ENCODE measurements around the gene MEIG1. TPM values are rescaled to one million over a fixed set of nuclear protein-coding genes. Genes with fewer than 3 reads are reported as not detected.
"Not testable (repeated sequence)": the region's sequence is repeated elsewhere in the genome, so short reads cannot be mapped to it uniquely, and the experiment has no call there.

MEIG1 gene
- polyA plus RNA-seq, 2 of the 4 experiments (the other 2 are of a cell fraction) = 0.79 to 1.9 TPM

- CTCF ChIA-PET = no interaction called here
- Histone ChIP-seq H3K9me3 (no peaks in the 10 kb centered on the region), H3K4me3 (no peak overlapping the region), H3K4me1 (no peaks in the 10 kb centered on the region), H3K4me2 (no peak overlapping the region), H3K27ac (no peak overlapping the region)
- DNase-seq (ENCODE audit: low read depth in 1 of 2, low spot score in 1 of 2) = no peak
- no peak for TF ChIP-seq ESRRA (IDR thresholded peaks at IDR 0.05; ENCODE audit: borderline replicate concordance, low read length)
- no peak for TF ChIP-seq BCL3 (IDR thresholded peaks at IDR 0.05)
- TF ChIP-seq CHD4 (IDR thresholded peaks at IDR 0.05; ENCODE audit: borderline replicate concordance) = no peak
- TF ChIP-seq CBX8 (IDR thresholded peaks at IDR 0.05) = no peak
- no peak for TF ChIP-seq RFX5 (IDR thresholded peaks at IDR 0.05)
- no peak for TF ChIP-seq MYC (IDR thresholded peaks at IDR 0.05; ENCODE audit: borderline replicate concordance, low read length)
- TF ChIP-seq E2F6 (IDR thresholded peaks at IDR 0.05; ENCODE audit: borderline replicate concordance, low read depth) = no peak
- no peak for TF ChIP-seq KDM5A (IDR thresholded peaks at IDR 0.05)
- no peak for TF ChIP-seq FOSB (CRISPR knock-in tag; IDR thresholded peaks at IDR 0.05)
- TF ChIP-seq HOXA7 (CRISPR knock-in tag; IDR thresholded peaks at IDR 0.05) = no peak
- no peak for TF ChIP-seq NR3C1 (IDR thresholded peaks at IDR 0.05)
- no peak for TF ChIP-seq CHD2 (IDR thresholded peaks at IDR 0.05; ENCODE audit: low read length, partially characterized antibody)
- TF ChIP-seq TP53 (CRISPR knock-in tag; IDR thresholded peaks at IDR 0.05) = no peak
- no peak for ATAC-seq
- no peak for FAIRE-seq
- WGBS (ENCODE audit: missing lambda C conversion rate) = 91% methylated on average over 10 of the region's 10 CpGs
- POLR2A ChIA-PET = no interaction called here
Measured at GRCh38 chr10:14930610-14931009, 28.6 kb upstream of the MEIG1 start.

GRCh38 chr10:14936584-14936983 lies 22.6 kb upstream of the MEIG1 start:
- H3K4me2 ChIP-seq = no peak overlapping the region
- WGBS (ENCODE audit: missing lambda C conversion rate) = 95% methylated on average over 2 of the region's 2 CpGs
- ChIA-PET POLR2A (interaction anchor here (0.6 kb wide), 1 partner anchor 117 kb away, joined by 6 read pairs; no protein-coding TSS in a partner anchor), CTCF (no interaction called here)
- ATAC-seq = no peak
- no peak for DNase-seq (ENCODE audit: low read depth in 1 of 2, low spot score in 1 of 2)
- FAIRE-seq = no peak
- no peaks in the 10 kb centered on the region for H3K9me3 ChIP-seq
- no peaks in the 10 kb centered on the region for H3K4me1 ChIP-seq
- TF ChIP-seq FOXS1 (CRISPR knock-in tag; IDR thresholded peaks at IDR 0.05) = no peak
- H3K27ac ChIP-seq = no peak overlapping the region
- H3K4me3 ChIP-seq = no peak overlapping the region

- FAIRE-seq, ATAC-seq, H3K4me2 ChIP-seq, H3K9me3 ChIP-seq, H3K4me1 ChIP-seq, H3K4me3 ChIP-seq, H3K27ac ChIP-seq, POLR2A ChIA-PET: not testable (repeated sequence)
- DNase-seq (ENCODE audit: low read depth in 1 of 2, low spot score in 1 of 2) = peak in 1 of 2 experiments; percentile 18
- CTCF ChIA-PET = interaction anchor here (0.8 kb wide), 1 partner anchor 738 kb away, joined by 3 read pairs; no protein-coding TSS in a partner anchor
- WGBS (ENCODE audit: missing lambda C conversion rate) = 85% methylated on average over 2 of the region's 5 CpGs
Measured at GRCh38 chr10:14938971-14939370, 20.2 kb upstream of the MEIG1 start.

GRCh38 chr10:14942147-14942949 lies 16.8 kb upstream of the MEIG1 start:
- 95% methylated on average over 17 of the region's 17 CpGs for WGBS (ENCODE audit: missing lambda C conversion rate)
- FAIRE-seq; CTCF ChIA-PET; H3K4me2 ChIP-seq; ATAC-seq; H3K9me3 ChIP-seq; DNase-seq (ENCODE audit: low read depth in 1 of 2, low spot score in 1 of 2); POLR2A ChIA-PET; H3K4me3 ChIP-seq; H3K4me1 ChIP-seq; H3K27ac ChIP-seq: not testable (repeated sequence)

- POLR2A ChIA-PET; ATAC-seq; H3K27ac ChIP-seq; H3K4me3 ChIP-seq; FAIRE-seq; H3K4me1 ChIP-seq; DNase-seq (ENCODE audit: low read depth in 1 of 2, low spot score in 1 of 2); H3K4me2 ChIP-seq; H3K9me3 ChIP-seq; CTCF ChIA-PET: not testable (repeated sequence)
- 92% methylated on average over 7 of the region's 7 CpGs for WGBS (ENCODE audit: missing lambda C conversion rate)
Measured at GRCh38 chr10:14942950-14943338, 16.2 kb upstream of the MEIG1 start.
